H1 (cell line): ENCODE results near the gene EGF.

ENCODE experiments used
- CHD1 ChIP-seq: IDR thresholded peaks from 2 replicates; pipeline ENCODE4 v1.6.1; 2012; ENCODE audit warnings: low read depth, low read length, improper control_type of control experiment
- CHD2 ChIP-seq: IDR thresholded peaks from 2 replicates; pipeline ENCODE4 v1.6.1; 2012; ENCODE audit warnings: low read length, improper control_type of control experiment
- KDM1A ChIP-seq: fragments of 200-600, 300-600 bp; sonication (generic); IDR thresholded peaks from 2 replicates; pipeline ENCODE4 v1.7.1; 2016; ENCODE audit warnings: mild to moderate bottlenecking, low read length, borderline replicate concordance
- POLR2A ChIP-seq, 2 experiments: IDR thresholded peaks; 1 replicate in 1 of 2; 2 replicates in 1 of 2; pipeline ENCODE4 v1.6.1; 2011; ENCODE audit warnings: low read depth in 2 of 2, low read length in 2 of 2, mild to moderate bottlenecking in 2 of 2; ENCODE audit errors: control extremely low read depth in 1 of 2
- TF ChIP-seq, protein P1 (sequence below), 3 experiments: IDR thresholded peaks; 1 replicate in 2 of 3; 2 replicates in 1 of 3; pipeline versions ENCODE4 v1.5.1 to v1.6.1; 2011; ENCODE audit warnings: low read length in 3 of 3, mild to moderate bottlenecking in 3 of 3, inconsistent platforms in 2 of 3, low read depth in 1 of 3, moderate library complexity in 1 of 3; ENCODE audit not compliant: insufficient read depth in 1 of 3; ENCODE audit errors: control extremely low read depth in 1 of 3
- TF ChIP-seq, protein P2 (sequence below): IDR thresholded peaks from 2 replicates; pipeline ENCODE4 v1.6.1; 2012; ENCODE audit warnings: inconsistent platforms

DNA sequence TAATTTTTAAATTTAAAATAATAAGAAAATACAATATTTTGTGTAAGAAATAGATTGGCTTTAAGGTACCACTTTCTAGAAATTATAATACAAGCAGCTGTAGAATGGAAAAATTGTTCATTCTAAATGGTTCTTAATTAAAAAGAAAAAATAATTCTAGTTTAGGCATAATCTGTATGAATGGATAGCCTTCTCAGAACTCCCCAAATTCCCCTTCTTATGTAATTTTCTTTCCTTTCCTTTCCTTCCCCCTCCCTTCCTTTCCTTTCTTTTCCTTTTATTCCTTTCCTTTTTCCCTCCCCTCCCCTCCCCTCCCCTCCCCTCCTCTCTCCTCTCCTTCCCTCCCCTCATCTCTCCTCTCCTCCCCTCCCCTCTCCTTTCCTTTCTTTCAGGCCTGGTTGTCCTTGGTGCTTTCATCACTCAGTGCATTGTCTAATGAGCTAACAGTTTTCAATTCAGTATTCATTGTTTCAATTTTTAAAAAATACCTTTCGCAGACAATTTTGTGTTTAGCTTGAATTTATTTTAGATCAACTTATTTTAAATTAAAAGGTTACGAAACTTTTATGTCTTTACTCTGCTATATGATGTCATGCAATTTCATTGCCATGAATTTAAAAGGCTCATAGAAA, 35.9 kb upstream of the EGF start:
- TF ChIP-seq, protein P1, sequence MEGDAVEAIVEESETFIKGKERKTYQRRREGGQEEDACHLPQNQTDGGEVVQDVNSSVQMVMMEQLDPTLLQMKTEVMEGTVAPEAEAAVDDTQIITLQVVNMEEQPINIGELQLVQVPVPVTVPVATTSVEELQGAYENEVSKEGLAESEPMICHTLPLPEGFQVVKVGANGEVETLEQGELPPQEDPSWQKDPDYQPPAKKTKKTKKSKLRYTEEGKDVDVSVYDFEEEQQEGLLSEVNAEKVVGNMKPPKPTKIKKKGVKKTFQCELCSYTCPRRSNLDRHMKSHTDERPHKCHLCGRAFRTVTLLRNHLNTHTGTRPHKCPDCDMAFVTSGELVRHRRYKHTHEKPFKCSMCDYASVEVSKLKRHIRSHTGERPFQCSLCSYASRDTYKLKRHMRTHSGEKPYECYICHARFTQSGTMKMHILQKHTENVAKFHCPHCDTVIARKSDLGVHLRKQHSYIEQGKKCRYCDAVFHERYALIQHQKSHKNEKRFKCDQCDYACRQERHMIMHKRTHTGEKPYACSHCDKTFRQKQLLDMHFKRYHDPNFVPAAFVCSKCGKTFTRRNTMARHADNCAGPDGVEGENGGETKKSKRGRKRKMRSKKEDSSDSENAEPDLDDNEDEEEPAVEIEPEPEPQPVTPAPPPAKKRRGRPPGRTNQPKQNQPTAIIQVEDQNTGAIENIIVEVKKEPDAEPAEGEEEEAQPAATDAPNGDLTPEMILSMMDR (IDR thresholded peaks at IDR 0.05; ENCODE audit: control extremely low read depth in 1 of 3, insufficient read depth in 1 of 3, low read depth in 1 of 3, low read length in 3 of 3) = no peak
- TF ChIP-seq, protein P2, sequence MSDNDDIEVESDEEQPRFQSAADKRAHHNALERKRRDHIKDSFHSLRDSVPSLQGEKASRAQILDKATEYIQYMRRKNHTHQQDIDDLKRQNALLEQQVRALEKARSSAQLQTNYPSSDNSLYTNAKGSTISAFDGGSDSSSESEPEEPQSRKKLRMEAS = no peak
- TF ChIP-seq CHD1 (no peak), POLR2A (IDR thresholded peaks at IDR 0.05; ENCODE audit: control extremely low read depth in 1 of 2, low read depth in 2 of 2, low read length in 2 of 2) (no peak), CHD2 (no peak), KDM1A (no peak)
